Measurements from ENCODE around the gene CD3E.
A peak's percentile ranks its signal among the peaks of the same experiment; 100 is the strongest.

CD3E gene

GRCh38 chr11:118340449-118340848 lies 35.9 kb downstream of the CD3E start:
- H3K27me3 ChIP-seq (ENCODE audit: control insufficient read depth in 5 of 5, insufficient read depth in 4 of 5, low read length in 5 of 5): peaks cover 0 to 9% (median 5%) of the 10 kb centered on the region in 5 donors
- no peak overlapping the region for H3K9ac ChIP-seq (ENCODE audit: low read length in 5 of 5)
- H3K4me3 ChIP-seq (ENCODE audit: low read depth in 1 of 5, low read length in 5 of 5): no peak overlapping the region
- no peaks in the 10 kb centered on the region for H3K4me1 ChIP-seq (ENCODE audit: control insufficient read depth in 5 of 5, insufficient read depth in 5 of 5, low read length in 5 of 5)
- H3K27ac ChIP-seq (ENCODE audit: low read depth, low read length): no peak overlapping the region
- no peaks in the 10 kb centered on the region for H3K36me3 ChIP-seq (ENCODE audit: control insufficient read depth in 5 of 5, insufficient read depth in 5 of 5, low read length in 5 of 5)
- H3K9me3 ChIP-seq (ENCODE audit: control insufficient read depth in 5 of 5, low read length in 5 of 5): no peaks in the 10 kb centered on the region

- H3K27me3 ChIP-seq (ENCODE audit: control insufficient read depth in 5 of 5, insufficient read depth in 4 of 5, low read length in 5 of 5): peaks cover 0 to 9% (median 5%) of the 10 kb centered on the region in 5 donors
- no peaks in the 10 kb centered on the region for H3K9me3 ChIP-seq (ENCODE audit: control insufficient read depth in 5 of 5, low read length in 5 of 5)
- no peak overlapping the region for H3K4me3 ChIP-seq (ENCODE audit: low read depth in 1 of 5, low read length in 5 of 5)
- H3K27ac ChIP-seq (ENCODE audit: low read depth, low read length): no peak overlapping the region
- no peak overlapping the region for H3K9ac ChIP-seq (ENCODE audit: low read length in 5 of 5)
- no peaks in the 10 kb centered on the region for H3K4me1 ChIP-seq (ENCODE audit: control insufficient read depth in 5 of 5, insufficient read depth in 5 of 5, low read length in 5 of 5)
- no peaks in the 10 kb centered on the region for H3K36me3 ChIP-seq (ENCODE audit: control insufficient read depth in 5 of 5, insufficient read depth in 5 of 5, low read length in 5 of 5)
Observed at GRCh38 chr11:118341261-118341660, 36.7 kb downstream of the CD3E start.

GRCh38 chr11:118341815-118342489 lies 37.4 kb downstream of the CD3E start:
- no peaks in the 10 kb centered on the region for H3K4me1 ChIP-seq (ENCODE audit: control insufficient read depth in 5 of 5, insufficient read depth in 5 of 5, low read length in 5 of 5)
- no peak overlapping the region for H3K9ac ChIP-seq (ENCODE audit: low read length in 5 of 5)
- H3K27me3 ChIP-seq (ENCODE audit: control insufficient read depth in 5 of 5, insufficient read depth in 4 of 5, low read length in 5 of 5): peaks cover 0 to 9% (median 5%) of the 10 kb centered on the region in 5 donors
- H3K27ac ChIP-seq (ENCODE audit: low read depth, low read length): no peak overlapping the region
- H3K9me3 ChIP-seq (ENCODE audit: control insufficient read depth in 5 of 5, low read length in 5 of 5): no peaks in the 10 kb centered on the region
- peak overlapping the region in 1 of 5 donors; percentile 20 for H3K4me3 ChIP-seq (ENCODE audit: low read depth in 1 of 5, low read length in 5 of 5)
- no peaks in the 10 kb centered on the region for H3K36me3 ChIP-seq (ENCODE audit: control insufficient read depth in 5 of 5, insufficient read depth in 5 of 5, low read length in 5 of 5)

- Histone ChIP-seq H3K4me1 (ENCODE audit: control insufficient read depth in 5 of 5, insufficient read depth in 5 of 5, low read length in 5 of 5) (no peaks in the 10 kb centered on the region), H3K36me3 (ENCODE audit: control insufficient read depth in 5 of 5, insufficient read depth in 5 of 5, low read length in 5 of 5) (no peaks in the 10 kb centered on the region), H3K9ac (ENCODE audit: low read length in 5 of 5) (no peak within 1 kb of the TSS), H3K4me3 (ENCODE audit: low read depth in 1 of 5, low read length in 5 of 5) (peak within 1 kb of the TSS in 1 of 5 donors; percentile 20), H3K27ac (ENCODE audit: low read depth, low read length) (no peak within 1 kb of the TSS), H3K27me3 (ENCODE audit: control insufficient read depth in 5 of 5, insufficient read depth in 4 of 5, low read length in 5 of 5) (peaks cover 0 to 9% (median 5%) of the 10 kb centered on the region in 5 donors), H3K9me3 (ENCODE audit: control insufficient read depth in 5 of 5, low read length in 5 of 5) (no peaks in the 10 kb centered on the region)
Observed at GRCh38 chr11:118342503-118343161, 38.1 kb downstream of the CD3E start, which contains the start of gene CD3D. Gene CD3D, minus strand, starts transcription at chr11:118342705. Its CDS starts 98 bp downstream, at chr11:118342607.

GRCh38 chr11:118343248-118343647 lies 38.7 kb downstream of the CD3E start:
- Histone ChIP-seq H3K27me3 (ENCODE audit: control insufficient read depth in 5 of 5, insufficient read depth in 4 of 5, low read length in 5 of 5) (peaks cover 0 to 9% (median 5%) of the 10 kb centered on the region in 5 donors), H3K9ac (ENCODE audit: low read length in 5 of 5) (no peak overlapping the region), H3K4me1 (ENCODE audit: control insufficient read depth in 5 of 5, insufficient read depth in 5 of 5, low read length in 5 of 5) (no peaks in the 10 kb centered on the region), H3K9me3 (ENCODE audit: control insufficient read depth in 5 of 5, low read length in 5 of 5) (no peaks in the 10 kb centered on the region), H3K4me3 (ENCODE audit: low read depth in 1 of 5, low read length in 5 of 5) (no peak overlapping the region), H3K36me3 (ENCODE audit: control insufficient read depth in 5 of 5, insufficient read depth in 5 of 5, low read length in 5 of 5) (no peaks in the 10 kb centered on the region), H3K27ac (ENCODE audit: low read depth, low read length) (no peak overlapping the region)

- H3K27ac ChIP-seq (ENCODE audit: low read depth, low read length): no peak within 1 kb of the TSS
- H3K4me1 ChIP-seq (ENCODE audit: control insufficient read depth in 5 of 5, insufficient read depth in 5 of 5, low read length in 5 of 5): no peaks in the 10 kb centered on the region
- no peaks in the 10 kb centered on the region for H3K36me3 ChIP-seq (ENCODE audit: control insufficient read depth in 5 of 5, insufficient read depth in 5 of 5, low read length in 5 of 5)
- no peak within 1 kb of the TSS for H3K4me3 ChIP-seq (ENCODE audit: low read depth in 1 of 5, low read length in 5 of 5)
- no peaks in the 10 kb centered on the region for H3K9me3 ChIP-seq (ENCODE audit: control insufficient read depth in 5 of 5, low read length in 5 of 5)
- H3K27me3 ChIP-seq (ENCODE audit: control insufficient read depth in 5 of 5, insufficient read depth in 4 of 5, low read length in 5 of 5): peaks cover 0 to 5% (median 3%) of the 10 kb centered on the region in 5 donors
- H3K9ac ChIP-seq (ENCODE audit: low read length in 5 of 5): no peak within 1 kb of the TSS
Observed at GRCh38 chr11:118343981-118344515, 39.5 kb downstream of the CD3E start, which contains the start of gene CD3G. Gene CD3G, plus strand, starts transcription at chr11:118344344. Its CDS starts 80 bp downstream, at chr11:118344424.

GRCh38 chr11:118349475-118349874 lies 44.9 kb downstream of the CD3E start:
- peaks cover 0 to 6% (median 0%) of the 10 kb centered on the region in 5 donors for H3K27me3 ChIP-seq (ENCODE audit: control insufficient read depth in 5 of 5, insufficient read depth in 4 of 5, low read length in 5 of 5)

GRCh38 chr11:118353084-118353710 lies 48.7 kb downstream of the CD3E start:
- no peaks in the 10 kb centered on the region for H3K9me3 ChIP-seq (ENCODE audit: control insufficient read depth in 5 of 5, low read length in 5 of 5)
- H3K4me3 ChIP-seq (ENCODE audit: low read depth in 1 of 5, low read length in 5 of 5): no peak overlapping the region
- H3K9ac ChIP-seq (ENCODE audit: low read length in 5 of 5): no peak overlapping the region
- H3K27me3 ChIP-seq (ENCODE audit: control insufficient read depth in 5 of 5, insufficient read depth in 4 of 5, low read length in 5 of 5): peaks cover 0 to 6% (median 0%) of the 10 kb centered on the region in 5 donors
- H3K27ac ChIP-seq (ENCODE audit: low read depth, low read length): no peak overlapping the region
- no peaks in the 10 kb centered on the region for H3K36me3 ChIP-seq (ENCODE audit: control insufficient read depth in 5 of 5, insufficient read depth in 5 of 5, low read length in 5 of 5)
- H3K4me1 ChIP-seq (ENCODE audit: control insufficient read depth in 5 of 5, insufficient read depth in 5 of 5, low read length in 5 of 5): peaks cover 0 to 12% (median 0%) of the 10 kb centered on the region in 5 donors

More at GRCh38 chr11:118349475-118349874, 44.9 kb downstream of the CD3E start:
- H3K4me1 ChIP-seq (ENCODE audit: control insufficient read depth in 5 of 5, insufficient read depth in 5 of 5, low read length in 5 of 5): peaks cover 0 to 12% (median 0%) of the 10 kb centered on the region in 5 donors
- H3K27ac ChIP-seq (ENCODE audit: low read depth, low read length): no peak overlapping the region
- H3K4me3 ChIP-seq (ENCODE audit: low read depth in 1 of 5, low read length in 5 of 5): no peak overlapping the region
- H3K36me3 ChIP-seq (ENCODE audit: control insufficient read depth in 5 of 5, insufficient read depth in 5 of 5, low read length in 5 of 5): no peaks in the 10 kb centered on the region
- H3K9ac ChIP-seq (ENCODE audit: low read length in 5 of 5): no peak overlapping the region
- H3K9me3 ChIP-seq (ENCODE audit: control insufficient read depth in 5 of 5, low read length in 5 of 5): no peaks in the 10 kb centered on the region

GRCh38 chr11:118358071-118358470 lies 53.5 kb downstream of the CD3E start:
- Histone ChIP-seq H3K36me3 (ENCODE audit: control insufficient read depth in 5 of 5, insufficient read depth in 5 of 5, low read length in 5 of 5) (peaks cover 0 to 2% (median 0%) of the 10 kb centered on the region in 5 donors), H3K9ac (ENCODE audit: low read length in 5 of 5) (no peak overlapping the region), H3K9me3 (ENCODE audit: control insufficient read depth in 5 of 5, low read length in 5 of 5) (no peaks in the 10 kb centered on the region), H3K27ac (ENCODE audit: low read depth, low read length) (no peak overlapping the region), H3K27me3 (ENCODE audit: control insufficient read depth in 5 of 5, insufficient read depth in 4 of 5, low read length in 5 of 5) (no peaks in the 10 kb centered on the region), H3K4me3 (ENCODE audit: low read depth in 1 of 5, low read length in 5 of 5) (no peak overlapping the region), H3K4me1 (ENCODE audit: control insufficient read depth in 5 of 5, insufficient read depth in 5 of 5, low read length in 5 of 5) (peaks cover 0 to 25% (median 19%) of the 10 kb centered on the region in 5 donors)
